Measurements from ENCODE around the gene NTN5. TPM values are rescaled to one million over a fixed set of nuclear protein-coding genes. Genes with fewer than 3 reads are reported as not detected.

Gene NTN5
- total and polyA plus RNA-seq, 9 of the 15 experiments (the other 6 are each of a cell fraction or from before 2014, with no cell fraction given), result not detected

DNA sequence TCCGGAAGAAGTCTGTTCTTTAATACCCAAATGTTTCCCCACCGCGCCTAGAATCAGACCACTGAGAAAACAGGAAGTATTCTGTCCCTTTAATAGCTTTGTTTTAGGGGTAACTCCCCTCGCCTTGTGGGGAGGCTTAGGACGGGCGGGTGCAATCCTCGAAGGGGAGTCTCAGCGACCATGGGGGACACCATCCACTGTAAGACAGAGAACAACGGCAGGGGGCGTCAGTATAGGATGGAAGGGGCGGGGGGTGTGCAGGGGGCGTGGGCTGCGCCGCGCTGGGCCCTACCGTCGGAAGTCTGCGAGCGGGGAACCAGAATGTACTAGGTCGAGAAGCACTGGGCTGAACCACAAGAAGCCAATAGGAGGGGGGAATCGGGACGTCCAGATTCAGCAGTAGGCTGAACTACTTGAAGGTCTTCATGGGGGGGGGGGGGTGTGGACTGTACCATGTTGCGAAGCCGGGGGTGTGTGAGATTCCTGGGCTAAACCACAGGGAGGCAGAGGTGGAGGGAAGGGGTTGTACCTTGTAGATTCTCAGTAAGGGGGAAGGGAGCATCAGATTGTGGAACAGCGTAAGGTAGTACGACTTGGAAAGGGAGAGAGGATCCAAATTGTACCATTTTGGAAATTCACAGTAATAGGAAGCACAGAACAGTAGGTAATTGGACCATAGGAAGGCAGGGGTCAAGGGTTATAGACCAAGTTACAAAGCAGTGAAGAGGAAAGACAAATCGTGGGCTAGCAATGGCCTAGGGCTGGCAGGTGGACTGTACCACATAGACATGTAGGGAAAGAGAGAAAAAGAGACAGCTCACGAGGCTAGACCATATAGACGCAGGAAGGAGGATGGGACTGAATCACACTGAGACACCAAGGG is 34.6 kb downstream of the NTN5 start (continued):
- peak in 1 of 2 experiments; percentile 59; a peak in 2 of 4 replicates for TF ChIP-seq ZNF639 (CRISPR knock-in tag; conservative IDR thresholded peaks at IDR 0.05 in 1 of 2, IDR thresholded peaks at IDR 0.05 in 1 of 2)
- 0 out of 2 replicates have a peak, but pooled peaks have one; percentile 8 for TF ChIP-seq C11orf30 (IDR thresholded peaks at IDR 0.05; ENCODE audit: low read depth)
- TF ChIP-seq, protein P1, sequence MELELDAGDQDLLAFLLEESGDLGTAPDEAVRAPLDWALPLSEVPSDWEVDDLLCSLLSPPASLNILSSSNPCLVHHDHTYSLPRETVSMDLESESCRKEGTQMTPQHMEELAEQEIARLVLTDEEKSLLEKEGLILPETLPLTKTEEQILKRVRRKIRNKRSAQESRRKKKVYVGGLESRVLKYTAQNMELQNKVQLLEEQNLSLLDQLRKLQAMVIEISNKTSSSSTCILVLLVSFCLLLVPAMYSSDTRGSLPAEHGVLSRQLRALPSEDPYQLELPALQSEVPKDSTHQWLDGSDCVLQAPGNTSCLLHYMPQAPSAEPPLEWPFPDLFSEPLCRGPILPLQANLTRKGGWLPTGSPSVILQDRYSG (tag; conservative IDR thresholded peaks at IDR 0.05; ENCODE audit: low read depth), result no peak
- 0 out of 2 replicates have a peak, but pooled peaks have one; percentile 41 for TF ChIP-seq BCOR (IDR thresholded peaks at IDR 0.05)
- peak; percentile 62 to 89 for TF ChIP-seq ARNT (IDR thresholded peaks at IDR 0.05)
- 0 out of 2 replicates have a peak, but pooled peaks have one; percentile 40 for TF ChIP-seq NCOR1 (IDR thresholded peaks at IDR 0.05)
- peak; percentile 81 for TF ChIP-seq SMARCA5 (IDR thresholded peaks at IDR 0.05)
- TF ChIP-seq SMARCA4 (IDR thresholded peaks at IDR 0.05), result peak; percentile 36
- peak; percentile 59; the same call in 1 of the 2 replicates for TF ChIP-seq CREM (IDR thresholded peaks at IDR 0.05; ENCODE audit: low read depth)
- peak; percentile 87 for TF ChIP-seq ZSCAN29 (IDR thresholded peaks at IDR 0.05)
- peak; percentile 72 for TF ChIP-seq MAFF (IDR thresholded peaks at IDR 0.05; ENCODE audit: low read length)
- no peak for TF ChIP-seq ZNF124 (CRISPR knock-in tag; IDR thresholded peaks at IDR 0.05)
- TF ChIP-seq, protein P2, sequence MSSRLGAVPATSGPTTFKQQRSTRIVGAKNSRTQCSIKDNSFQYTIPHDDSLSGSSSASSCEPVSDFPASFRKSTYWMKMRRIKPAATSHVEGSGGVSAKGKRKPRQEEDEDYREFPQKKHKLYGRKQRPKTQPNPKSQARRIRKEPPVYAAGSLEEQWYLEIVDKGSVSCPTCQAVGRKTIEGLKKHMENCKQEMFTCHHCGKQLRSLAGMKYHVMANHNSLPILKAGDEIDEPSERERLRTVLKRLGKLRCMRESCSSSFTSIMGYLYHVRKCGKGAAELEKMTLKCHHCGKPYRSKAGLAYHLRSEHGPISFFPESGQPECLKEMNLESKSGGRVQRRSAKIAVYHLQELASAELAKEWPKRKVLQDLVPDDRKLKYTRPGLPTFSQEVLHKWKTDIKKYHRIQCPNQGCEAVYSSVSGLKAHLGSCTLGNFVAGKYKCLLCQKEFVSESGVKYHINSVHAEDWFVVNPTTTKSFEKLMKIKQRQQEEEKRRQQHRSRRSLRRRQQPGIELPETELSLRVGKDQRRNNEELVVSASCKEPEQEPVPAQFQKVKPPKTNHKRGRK (tag; IDR thresholded peaks at IDR 0.05), result peak; percentile 44; the same call in 1 of the 2 replicates
- peak; percentile 62 for TF ChIP-seq MIER1 (IDR thresholded peaks at IDR 0.05; ENCODE audit: low read depth)
- no peak for TF ChIP-seq SRSF3 (IDR thresholded peaks at IDR 0.05; ENCODE audit: insufficient read depth, low read length)
- TF ChIP-seq XRCC5 (IDR thresholded peaks at IDR 0.05; ENCODE audit: low read depth, low read length), result no peak
- TF ChIP-seq, protein P3, sequence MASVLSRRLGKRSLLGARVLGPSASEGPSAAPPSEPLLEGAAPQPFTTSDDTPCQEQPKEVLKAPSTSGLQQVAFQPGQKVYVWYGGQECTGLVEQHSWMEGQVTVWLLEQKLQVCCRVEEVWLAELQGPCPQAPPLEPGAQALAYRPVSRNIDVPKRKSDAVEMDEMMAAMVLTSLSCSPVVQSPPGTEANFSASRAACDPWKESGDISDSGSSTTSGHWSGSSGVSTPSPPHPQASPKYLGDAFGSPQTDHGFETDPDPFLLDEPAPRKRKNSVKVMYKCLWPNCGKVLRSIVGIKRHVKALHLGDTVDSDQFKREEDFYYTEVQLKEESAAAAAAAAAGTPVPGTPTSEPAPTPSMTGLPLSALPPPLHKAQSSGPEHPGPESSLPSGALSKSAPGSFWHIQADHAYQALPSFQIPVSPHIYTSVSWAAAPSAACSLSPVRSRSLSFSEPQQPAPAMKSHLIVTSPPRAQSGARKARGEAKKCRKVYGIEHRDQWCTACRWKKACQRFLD (CRISPR knock-in tag; IDR thresholded peaks at IDR 0.05), result peak; percentile 81
- TF ChIP-seq ZBED1 (IDR thresholded peaks at IDR 0.05), result no peak
- 0 out of 2 replicates have a peak, but pooled peaks have one; percentile 27 for TF ChIP-seq SREBF2 (CRISPR knock-in tag; IDR thresholded peaks at IDR 0.05)
- no peak for TF ChIP-seq SETDB1 (IDR thresholded peaks at IDR 0.05; ENCODE audit: low read length)
- TF ChIP-seq SIN3A (IDR thresholded peaks at IDR 0.05; ENCODE audit: borderline replicate concordance in 2 of 2, control insufficient read depth in 1 of 2, low read depth in 2 of 2, low read length in 2 of 2), result no peak
- TF ChIP-seq, protein P4, sequence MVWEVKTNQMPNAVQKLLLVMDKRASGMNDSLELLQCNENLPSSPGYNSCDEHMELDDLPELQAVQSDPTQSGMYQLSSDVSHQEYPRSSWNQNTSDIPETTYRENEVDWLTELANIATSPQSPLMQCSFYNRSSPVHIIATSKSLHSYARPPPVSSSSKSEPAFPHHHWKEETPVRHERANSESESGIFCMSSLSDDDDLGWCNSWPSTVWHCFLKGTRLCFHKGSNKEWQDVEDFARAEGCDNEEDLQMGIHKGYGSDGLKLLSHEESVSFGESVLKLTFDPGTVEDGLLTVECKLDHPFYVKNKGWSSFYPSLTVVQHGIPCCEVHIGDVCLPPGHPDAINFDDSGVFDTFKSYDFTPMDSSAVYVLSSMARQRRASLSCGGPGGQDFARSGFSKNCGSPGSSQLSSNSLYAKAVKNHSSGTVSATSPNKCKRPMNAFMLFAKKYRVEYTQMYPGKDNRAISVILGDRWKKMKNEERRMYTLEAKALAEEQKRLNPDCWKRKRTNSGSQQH (CRISPR knock-in tag; IDR thresholded peaks at IDR 0.05), result no peak
